H9 (cell line): ENCODE data around the gene RMRP. TPM values are rescaled to one million over a fixed set of nuclear protein-coding genes. Genes with fewer than 3 reads are reported as not detected.

Source experiments
- DNase-seq: peaks from one replicate; pipeline ENCODE4 v3.0.0-alpha.2; 2017
- H2AFZ ChIP-seq: one replicate; pipeline ENCODE4 v1.6.1; 2013; ENCODE audit warnings: mild to moderate bottlenecking, low read length, control low read depth, moderate library complexity
- H2AK5ac ChIP-seq: 2 replicates; pipeline ENCODE4 v1.6.1; 2013; ENCODE audit warnings: low read length, control low read depth, mixed read lengths; ENCODE audit not compliant: insufficient read length
- H2BK120ac ChIP-seq: one replicate; pipeline ENCODE4 v1.6.1; 2013; ENCODE audit warnings: low read depth, mild to moderate bottlenecking, low read length, control low read depth, inconsistent platforms; ENCODE audit not compliant: poor library complexity, severe bottlenecking
- H2BK12ac ChIP-seq: 2 replicates; pipeline ENCODE4 v1.6.1; 2013; ENCODE audit warnings: low read length, control low read depth, mixed read lengths, low read depth; ENCODE audit not compliant: insufficient read length
- H2BK15ac ChIP-seq: 2 replicates; pipeline ENCODE4 v1.6.1; 2013; ENCODE audit warnings: low read depth, low read length, control low read depth
- H2BK20ac ChIP-seq: one replicate; pipeline ENCODE4 v1.6.1; 2013; ENCODE audit warnings: low read depth, mild to moderate bottlenecking, low read length, control low read depth, inconsistent platforms; ENCODE audit not compliant: poor library complexity, severe bottlenecking
- H2BK5ac ChIP-seq: 2 replicates; pipeline ENCODE4 v1.6.1; 2013; ENCODE audit warnings: low read length, control low read depth, mixed read lengths; ENCODE audit not compliant: insufficient read length
- H3K14ac ChIP-seq: 2 replicates; pipeline ENCODE4 v1.6.1; 2013; ENCODE audit warnings: low read length, control low read depth; ENCODE audit not compliant: insufficient read depth
- H3K18ac ChIP-seq: 2 replicates; pipeline ENCODE4 v1.6.1; 2013; ENCODE audit warnings: low read depth, mild to moderate bottlenecking, mixed read lengths, low read length, control low read depth; ENCODE audit not compliant: insufficient read length
- H3K23ac ChIP-seq: 2 replicates; pipeline ENCODE4 v1.6.1; 2013; ENCODE audit warnings: low read length, control low read depth, mixed read lengths, low read depth; ENCODE audit not compliant: insufficient read length
- H3K23me2 ChIP-seq: 2 replicates; pipeline ENCODE4 v1.6.1; 2013; ENCODE audit warnings: low read depth, mild to moderate bottlenecking, mixed read lengths, low read length, control low read depth; ENCODE audit not compliant: insufficient read length, poor library complexity, severe bottlenecking
- H3K27ac ChIP-seq: 2 replicates; pipeline ENCODE4 v1.5.1; 2013; ENCODE audit warnings: low read length, control low read depth, mixed read lengths, low read depth; ENCODE audit not compliant: insufficient read length
- H3K27me3 ChIP-seq: 2 replicates; pipeline ENCODE4 v1.6.1; 2013; ENCODE audit warnings: low read length, control low read depth, inconsistent platforms; ENCODE audit not compliant: insufficient read depth
- H3K4ac ChIP-seq: 2 replicates; pipeline ENCODE4 v1.6.1; 2013; ENCODE audit warnings: low read depth, mild to moderate bottlenecking, control low read depth, inconsistent platforms, low read length, moderate library complexity
- H3K4me1 ChIP-seq: 2 replicates; pipeline ENCODE4 v1.6.1; 2013; ENCODE audit warnings: low read length, control low read depth, inconsistent platforms; ENCODE audit not compliant: insufficient read depth
- H3K4me2 ChIP-seq: 2 replicates; pipeline ENCODE4 v1.6.1; 2013; ENCODE audit warnings: low read length, control low read depth, mixed read lengths; ENCODE audit not compliant: insufficient read length, insufficient read depth
- H3K56ac ChIP-seq: 2 replicates; pipeline ENCODE4 v1.6.1; 2013; ENCODE audit warnings: low read depth, mild to moderate bottlenecking, mixed read lengths, low read length, control low read depth; ENCODE audit not compliant: insufficient read length
- H3K79me1 ChIP-seq: 2 replicates; pipeline ENCODE4 v1.6.1; 2013; ENCODE audit warnings: low read depth, mild to moderate bottlenecking, moderate library complexity, low read length, control low read depth, inconsistent platforms; ENCODE audit not compliant: insufficient read depth, poor library complexity, severe bottlenecking
- H3K79me2 ChIP-seq: 2 replicates; pipeline ENCODE4 v1.6.1; 2013; ENCODE audit warnings: low read length, control low read depth, inconsistent platforms; ENCODE audit not compliant: insufficient read depth
- H3K9ac ChIP-seq: 2 replicates; pipeline ENCODE4 v1.6.1; 2013; ENCODE audit warnings: low read length, control low read depth, mixed read lengths; ENCODE audit not compliant: insufficient read length; ENCODE audit errors: extremely low read depth
- H3K9me3 ChIP-seq: one replicate; pipeline ENCODE4 v1.6.1; 2013; ENCODE audit warnings: low read depth, low read length, inconsistent platforms; ENCODE audit not compliant: control insufficient read depth
- H3T11ph ChIP-seq: one replicate; pipeline ENCODE4 v1.6.1; 2013; ENCODE audit warnings: mild to moderate bottlenecking, low read length, control low read depth, inconsistent platforms
- H4K20me1 ChIP-seq: one replicate; pipeline ENCODE4 v1.6.1; 2013; ENCODE audit not compliant: control insufficient read depth, insufficient read length, insufficient read depth
- H4K5ac ChIP-seq: 2 replicates; pipeline ENCODE4 v1.6.1; 2013; ENCODE audit warnings: low read depth, mild to moderate bottlenecking, mixed read lengths, low read length, control low read depth; ENCODE audit not compliant: insufficient read length
- H4K8ac ChIP-seq: replicated peaks from 2 replicates; pipeline ENCODE4 v1.6.1; 2013; ENCODE audit warnings: low read length, control low read depth, mixed read lengths, low read depth; ENCODE audit not compliant: insufficient read length
- H4K91ac ChIP-seq: 2 replicates; pipeline ENCODE4 v1.6.1; 2013; ENCODE audit warnings: low read depth, mild to moderate bottlenecking, moderate library complexity, mixed read lengths, low read length, control low read depth; ENCODE audit not compliant: insufficient read length
- H3K27ac Mint-ChIP-seq, 3 experiments: 2 replicates in 2 of 3; 3 replicates in 1 of 3; pipeline ENCODE4 v1.8.0; 2020 to 2021; ENCODE audit warnings: mixed read lengths in 3 of 3, mild to moderate bottlenecking in 1 of 3, moderate library complexity in 1 of 3
- H3K27me3 Mint-ChIP-seq: 2 replicates; pipeline ENCODE4 v1.8.0; 2021; ENCODE audit warnings: low read depth, mild to moderate bottlenecking, moderate library complexity, mixed read lengths
- H3K36me3 Mint-ChIP-seq, 3 experiments: 2 replicates in 2 of 3; 3 replicates in 1 of 3; pipeline ENCODE4 v1.8.0; 2020 to 2021; ENCODE audit warnings: low read depth in 3 of 3, mixed read lengths in 3 of 3; ENCODE audit not compliant: insufficient read depth in 1 of 3
- H3K4me1 Mint-ChIP-seq, 2 experiments: 2 replicates each; pipeline ENCODE4 v1.8.0; 2020; ENCODE audit warnings: mixed read lengths in 2 of 2
- H3K4me3 Mint-ChIP-seq, 2 experiments: 2 replicates in 1 of 2; 3 replicates in 1 of 2; pipeline ENCODE4 v1.8.0; 2020 to 2021; ENCODE audit warnings: mild to moderate bottlenecking in 2 of 2, mixed read lengths in 2 of 2, moderate library complexity in 1 of 2
- H3K9me3 Mint-ChIP-seq, 2 experiments: 2 replicates in 1 of 2; 3 replicates in 1 of 2; pipeline ENCODE4 v1.8.0; 2020; ENCODE audit warnings: mild to moderate bottlenecking in 2 of 2, mixed read lengths in 2 of 2, moderate library complexity in 1 of 2
- WGBS: extraction: QIAGEN DNeasy Blood & Tissue Kit; methylation state at CpG from one replicate; pipeline ENCODE4 v1.1.7; 2013; ENCODE audit warnings: missing lambda C conversion rate, low lambda C conversion rate, mixed read lengths; ENCODE audit not compliant: insufficient read length; ENCODE audit errors: extremely low coverage; 5-methylcytosine and 5-hydroxymethylcytosine counted together
- total RNA-seq: library from RNA; stranded (reverse); gene quantifications from 2 replicates; pipeline ENCODE4 v1.2.1, GENCODE V29; 2021
- TF ChIP-seq, protein P1 (sequence below): fragments of 200-600 bp; sonication (generic); conservative IDR thresholded peaks from 3 replicates; pipeline ENCODE4 v1.8.0; 2021; ENCODE audit warnings: antibody characterized with exemption, mild to moderate bottlenecking

RMRP gene
- total RNA-seq, 1 experiment from 2014 or later = 18,417 TPM

DNA sequence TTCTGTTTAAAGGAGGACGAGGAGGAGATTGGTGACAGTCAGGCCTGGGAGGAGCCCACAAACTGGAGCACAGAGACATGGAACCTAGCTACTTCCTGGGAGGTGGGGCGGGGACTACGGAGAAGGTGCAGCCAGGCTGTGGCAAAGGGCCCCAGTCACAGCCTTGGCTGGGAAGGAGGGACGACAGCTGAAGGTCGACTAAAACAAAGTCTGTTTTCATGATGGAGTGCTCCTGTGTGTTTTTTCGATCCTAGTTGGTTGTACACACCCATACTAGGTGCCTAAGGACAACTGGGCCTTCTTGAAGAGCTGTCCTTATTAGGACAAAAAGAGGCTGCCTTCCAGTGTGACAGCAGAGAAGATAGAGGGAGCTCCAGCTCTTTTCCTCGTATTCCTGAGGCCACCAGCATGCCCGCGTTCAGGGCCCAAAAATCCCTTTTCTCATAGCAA is 3.2 kb upstream of the RMRP start:
- DNase-seq = no peak
- Histone ChIP-seq H4K91ac (no peak overlapping the region), H3T11ph (no peak overlapping the region), H3K79me1 (no peaks in the 10 kb centered on the region), H3K27me3 (no peaks in the 10 kb centered on the region), H4K20me1 (no peaks in the 10 kb centered on the region), H2BK5ac (no peak overlapping the region), H4K8ac (no peak overlapping the region), H3K56ac (no peak overlapping the region), H2BK120ac (no peak overlapping the region), H3K9me3 (no peaks in the 10 kb centered on the region), H3K4ac (no peak overlapping the region), H2BK15ac (no peak overlapping the region), H2BK20ac (no peak overlapping the region), H3K4me1 (peaks cover 3% of the 10 kb centered on the region; the same call in 1 of the 2 replicates), H3K4me2 (no peak overlapping the region), H3K79me2 (no peaks in the 10 kb centered on the region), H2AK5ac (no peak overlapping the region), H3K23me2 (peaks cover 19% of the 10 kb centered on the region), H3K18ac (no peak overlapping the region), H3K23ac (no peak overlapping the region), H4K5ac (no peak overlapping the region), H2BK12ac (no peak overlapping the region), H2AFZ (no peak overlapping the region), H3K14ac (no peak overlapping the region), H3K27ac (no peak overlapping the region), H3K9ac (no peak overlapping the region)
- Mint-ChIP-seq H3K9me3 (peaks cover 2 to 3% of the 10 kb centered on the region in 2 experiments; a peak in 3 of 5 replicates), H3K27ac (peak overlapping the region in 2 of 3 experiments; percentile 61 to 93; a peak in 4 of 7 replicates), H3K4me3 (peak overlapping the region in 1 of 2 experiments; percentile 8; a peak in 2 of 5 replicates), H3K36me3 (peaks cover 28 to 40% (median 37%) of the 10 kb centered on the region in 3 experiments), H3K4me1 (peaks cover 39 to 43% of the 10 kb centered on the region in 2 experiments), H3K27me3 (peaks cover 20% of the 10 kb centered on the region)
- no CpG with 5 or more reads among the region's 9 CpGs for WGBS
- TF ChIP-seq, protein P1, sequence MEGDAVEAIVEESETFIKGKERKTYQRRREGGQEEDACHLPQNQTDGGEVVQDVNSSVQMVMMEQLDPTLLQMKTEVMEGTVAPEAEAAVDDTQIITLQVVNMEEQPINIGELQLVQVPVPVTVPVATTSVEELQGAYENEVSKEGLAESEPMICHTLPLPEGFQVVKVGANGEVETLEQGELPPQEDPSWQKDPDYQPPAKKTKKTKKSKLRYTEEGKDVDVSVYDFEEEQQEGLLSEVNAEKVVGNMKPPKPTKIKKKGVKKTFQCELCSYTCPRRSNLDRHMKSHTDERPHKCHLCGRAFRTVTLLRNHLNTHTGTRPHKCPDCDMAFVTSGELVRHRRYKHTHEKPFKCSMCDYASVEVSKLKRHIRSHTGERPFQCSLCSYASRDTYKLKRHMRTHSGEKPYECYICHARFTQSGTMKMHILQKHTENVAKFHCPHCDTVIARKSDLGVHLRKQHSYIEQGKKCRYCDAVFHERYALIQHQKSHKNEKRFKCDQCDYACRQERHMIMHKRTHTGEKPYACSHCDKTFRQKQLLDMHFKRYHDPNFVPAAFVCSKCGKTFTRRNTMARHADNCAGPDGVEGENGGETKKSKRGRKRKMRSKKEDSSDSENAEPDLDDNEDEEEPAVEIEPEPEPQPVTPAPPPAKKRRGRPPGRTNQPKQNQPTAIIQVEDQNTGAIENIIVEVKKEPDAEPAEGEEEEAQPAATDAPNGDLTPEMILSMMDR = peak; percentile 59; the same call in 2 of the 3 replicates
